ENCODE measurements around the gene TANC1. TPM values are rescaled to one million over a fixed set of nuclear protein-coding genes. Genes with fewer than 3 reads are reported as not detected.

Gene TANC1
- total and polyA plus RNA-seq, 2 experiments from 2014 or later: 2.8 to 9.5 TPM

DNA sequence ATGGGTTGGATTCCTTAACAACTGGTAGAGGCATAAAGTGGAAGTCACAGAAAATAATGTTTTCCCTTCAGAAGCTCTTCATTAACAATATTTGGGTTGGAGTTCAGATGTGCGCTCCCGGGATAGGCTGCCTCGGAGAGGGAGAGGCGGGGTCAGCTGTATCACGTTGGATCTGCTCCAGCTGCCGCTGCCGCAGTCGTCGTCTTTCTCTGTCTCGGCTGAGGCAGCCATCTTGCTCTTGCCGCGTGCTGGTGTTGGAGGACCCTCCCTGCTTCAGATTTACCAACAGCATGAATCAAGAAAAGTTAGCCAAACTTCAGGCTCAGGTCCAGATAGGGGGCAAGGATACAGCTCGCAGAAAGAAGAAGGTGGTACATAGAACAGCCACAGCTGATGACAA, 35.1 kb downstream of the TANC1 start:
- H3K4me2 ChIP-seq: no peak overlapping the region
- peaks cover 23% of the 10 kb centered on the region for H3K36me3 Mint-ChIP-seq (ENCODE audit: low read depth)
- H3K27me3 Mint-ChIP-seq (ENCODE audit: insufficient read depth, low read depth, poor library complexity): peaks cover 7% of the 10 kb centered on the region
- no peak overlapping the region for H3K4me3 Mint-ChIP-seq
- no peak overlapping the region for H3K27ac Mint-ChIP-seq
- H3K4me3 ChIP-seq: no peak overlapping the region
- no peaks in the 10 kb centered on the region for H3K4me1 Mint-ChIP-seq
- no peaks in the 10 kb centered on the region for H3F3A ChIP-seq (replicated peaks; ENCODE audit: low read depth)
- H3K4me1 ChIP-seq (ENCODE audit: insufficient read depth): no peaks in the 10 kb centered on the region
- TF ChIP-seq ETS1 (IDR thresholded peaks at IDR 0.05) (no peak), CREB1 (CRISPR knock-in tag; IDR thresholded peaks at IDR 0.05; ENCODE audit: low read depth) (no peak), CTCF (conservative IDR thresholded peaks at IDR 0.05; ENCODE audit: low read depth in 2 of 2) (no peak), EZH2phosphoT487 (IDR thresholded peaks at IDR 0.05; ENCODE audit: unreplicated experiment) (no peak), JUNB (IDR thresholded peaks at IDR 0.05; ENCODE audit: unreplicated experiment) (no peak), STAT1 (IDR thresholded peaks at IDR 0.05; ENCODE audit: unreplicated experiment) (no peak), NANOG (IDR thresholded peaks at IDR 0.05; ENCODE audit: borderline replicate concordance) (no peak), POLR2AphosphoS5 (IDR thresholded peaks at IDR 0.05; ENCODE audit: low read depth) (no peak), REST (IDR thresholded peaks at IDR 0.05; ENCODE audit: unreplicated experiment) (no peak)
- H3K27me3 ChIP-seq (ENCODE audit: insufficient read depth): no peaks in the 10 kb centered on the region
- no peak overlapping the region for H3K27ac ChIP-seq (ENCODE audit: low read depth)
- no peak for DNase-seq (ENCODE audit: low spot score)
- H3K36me3 ChIP-seq (ENCODE audit: insufficient read depth): 0 out of 2 replicates have a peak, but pooled peaks cover 5% of the 10 kb centered on the region
- H3K9me3 Mint-ChIP-seq: peaks cover 21% of the 10 kb centered on the region
- H4K20me1 ChIP-seq (replicated peaks; ENCODE audit: insufficient read depth): no peaks in the 10 kb centered on the region
- no peak overlapping the region for H2AFZ ChIP-seq
- H3K9me2 ChIP-seq (ENCODE audit: insufficient read depth): no peaks in the 10 kb centered on the region
- no peak for ATAC-seq
- no peaks in the 10 kb centered on the region for H3K79me2 ChIP-seq (replicated peaks; ENCODE audit: insufficient read depth)

- no peaks in the 10 kb centered on the region for H3K79me2 ChIP-seq (replicated peaks; ENCODE audit: insufficient read depth)
- ATAC-seq: no peak
- no peak for TF ChIP-seq CTCF (conservative IDR thresholded peaks at IDR 0.05; ENCODE audit: low read depth in 2 of 2)
- no peak for TF ChIP-seq EZH2 (IDR thresholded peaks at IDR 0.05; ENCODE audit: low read depth, unreplicated experiment)
- no peak for TF ChIP-seq ZNF114 (CRISPR knock-in tag; IDR thresholded peaks at IDR 0.05)
- TF ChIP-seq ZNF331 (CRISPR knock-in tag; IDR thresholded peaks at IDR 0.05; ENCODE audit: low read depth): no peak
- TF ChIP-seq EZH2phosphoT487 (IDR thresholded peaks at IDR 0.05; ENCODE audit: unreplicated experiment): no peak
- no peak for TF ChIP-seq ETS1 (IDR thresholded peaks at IDR 0.05)
- no peak for TF ChIP-seq NANOG (IDR thresholded peaks at IDR 0.05; ENCODE audit: borderline replicate concordance)
Observed at GRCh38 chr2:159004849-159005248, 36.4 kb downstream of the TANC1 start.

More at GRCh38 chr2:159004849-159005248, 36.4 kb downstream of the TANC1 start:
- 0 out of 2 replicates have a peak, but pooled peaks cover 5% of the 10 kb centered on the region for H3K36me3 ChIP-seq (ENCODE audit: insufficient read depth)
- Mint-ChIP-seq H3K27ac (no peak overlapping the region), H3K27me3 (ENCODE audit: insufficient read depth, low read depth, poor library complexity) (peaks cover 7% of the 10 kb centered on the region), H3K4me3 (no peak overlapping the region), H3K36me3 (ENCODE audit: low read depth) (peaks cover 23% of the 10 kb centered on the region), H3K9me3 (peaks cover 21% of the 10 kb centered on the region), H3K4me1 (no peaks in the 10 kb centered on the region; the same call in 2 of the 3 replicates)
- H3F3A ChIP-seq (replicated peaks; ENCODE audit: low read depth): no peaks in the 10 kb centered on the region
- no peaks in the 10 kb centered on the region for H3K9me2 ChIP-seq (ENCODE audit: insufficient read depth)
- H3K4me2 ChIP-seq: no peak overlapping the region
- DNase-seq (ENCODE audit: low spot score): no peak
- no peaks in the 10 kb centered on the region for H3K4me1 ChIP-seq (ENCODE audit: insufficient read depth)
- H3K27ac ChIP-seq (ENCODE audit: low read depth): no peak overlapping the region
- H3K27me3 ChIP-seq (ENCODE audit: insufficient read depth): no peaks in the 10 kb centered on the region
- no peak overlapping the region for H3K4me3 ChIP-seq
- H2AFZ ChIP-seq: no peak overlapping the region
- no peaks in the 10 kb centered on the region for H4K20me1 ChIP-seq (replicated peaks; ENCODE audit: insufficient read depth)
